ENCODE measurements around the gene HAUS1.
A peak's percentile ranks its signal among the peaks of the same experiment; 100 is the strongest.
"Not testable (repeated sequence)": the region's sequence is repeated elsewhere in the genome, so short reads cannot be mapped to it uniquely, and the experiment has no call there.

HAUS1 gene

GRCh38 chr18:46095532-46095931 is 8.7 kb upstream of the HAUS1 start:
- no peak for DNase-seq

GRCh38 chr18:46096651-46097300 is 7.4 kb upstream of the HAUS1 start:
- no peak for DNase-seq

DNA sequence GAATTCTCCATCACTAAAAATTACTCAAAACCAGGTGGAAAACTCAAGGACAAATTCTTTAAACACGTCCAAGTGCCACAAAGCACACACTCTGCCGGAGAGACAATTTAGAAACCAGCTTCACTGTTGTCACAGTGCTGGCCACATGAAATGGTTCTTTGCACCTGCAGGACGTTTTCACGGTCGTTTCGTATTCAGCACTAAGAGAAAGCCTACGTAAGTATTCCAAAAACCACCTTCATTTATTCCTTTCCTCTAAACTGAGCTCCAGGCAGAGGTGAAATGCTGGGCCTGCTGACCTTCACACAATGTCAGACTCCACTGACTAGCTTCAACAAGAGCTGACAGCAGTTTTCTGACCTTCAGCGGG is 6.8 kb upstream of the HAUS1 start:
- DNase-seq = no peak

- DNase-seq = peak; percentile 68
Measured at GRCh38 chr18:46097801-46098615, 6.2 kb upstream of the HAUS1 start, which contains the start of gene ATP5F1A. Gene ATP5F1A, minus strand, starts transcription at chr18:46098296. Its CDS starts 65 bp downstream, at chr18:46098231.

DNA sequence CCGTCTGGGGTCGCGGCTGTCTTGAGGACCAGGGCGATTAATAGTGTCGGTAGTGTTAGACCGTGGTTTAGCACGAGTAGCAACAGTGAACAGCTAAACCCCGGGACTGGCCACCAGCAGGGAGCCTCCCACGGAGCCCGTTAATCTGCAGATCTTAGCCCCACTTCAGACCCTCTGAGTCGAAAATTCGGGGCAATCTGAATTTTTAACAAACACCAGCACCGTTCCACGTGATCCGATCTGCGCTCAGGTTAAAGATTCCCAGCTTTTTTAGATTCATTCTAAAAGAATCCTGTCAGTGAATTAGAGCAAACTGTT is 5.6 kb upstream of the HAUS1 start:
- no peak for DNase-seq

- no peak for DNase-seq
Measured at GRCh38 chr18:46099463-46099862, 4.7 kb upstream of the HAUS1 start.

- no peak for DNase-seq
Measured at GRCh38 chr18:46109386-46109785, 5.2 kb downstream of the HAUS1 start.

- DNase-seq = no peak
Measured at GRCh38 chr18:46110406-46110805, 6.2 kb downstream of the HAUS1 start.

- DNase-seq = no peak
Measured at GRCh38 chr18:46113751-46114150, 9.6 kb downstream of the HAUS1 start.

GRCh38 chr18:46126625-46127024 is 22.4 kb downstream of the HAUS1 start:
- DNase-seq = not testable (repeated sequence)

GRCh38 chr18:46130061-46130460 is 25.9 kb downstream of the HAUS1 start:
- DNase-seq = no peak

- DNase-seq = not testable (repeated sequence)
Measured at GRCh38 chr18:46130549-46130948, 26.4 kb downstream of the HAUS1 start.

DNA sequence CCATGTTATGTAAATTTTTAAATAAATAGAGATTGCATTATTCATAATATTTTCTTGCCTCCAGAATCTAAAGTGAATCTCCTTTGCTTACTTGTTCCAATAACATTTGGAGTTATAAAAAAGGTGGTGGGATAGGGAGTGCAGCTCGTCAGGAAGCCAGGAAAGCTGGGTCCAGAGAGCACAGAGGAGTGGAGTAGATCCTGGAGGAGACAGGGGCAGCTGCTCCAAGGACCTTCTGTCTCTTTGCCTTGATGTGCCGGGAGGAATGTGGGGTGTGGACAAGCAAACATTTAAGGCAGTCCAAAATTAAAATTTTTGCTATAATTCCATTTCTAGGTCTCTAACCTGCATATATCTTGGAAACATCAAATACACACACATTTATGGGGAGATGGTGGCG is 29.3 kb downstream of the HAUS1 start:
- DNase-seq = no peak

- no peak for DNase-seq
Measured at GRCh38 chr18:46134920-46135675, 30.9 kb downstream of the HAUS1 start.

- DNase-seq = no peak
Measured at GRCh38 chr18:46140173-46140572, 36.0 kb downstream of the HAUS1 start.

DNA sequence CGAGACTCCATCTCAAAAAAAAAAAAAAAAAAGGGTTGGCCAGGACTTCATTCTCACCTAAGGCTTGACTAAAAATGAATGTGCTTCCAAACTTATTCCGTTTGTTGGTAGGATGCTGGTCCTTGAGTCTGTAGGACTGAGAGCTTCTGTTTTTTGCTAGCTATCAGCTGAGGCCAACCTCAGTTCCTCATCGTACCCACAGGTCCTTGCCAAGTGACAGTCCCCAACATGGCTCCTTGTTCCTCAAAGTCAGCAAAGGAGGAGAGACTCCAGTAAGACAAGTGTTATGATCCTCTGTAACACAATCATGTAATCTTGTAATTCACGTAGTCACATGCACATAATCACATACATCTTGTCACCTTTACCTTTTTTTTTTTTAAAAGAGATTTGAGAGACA is 37.0 kb downstream of the HAUS1 start:
- DNase-seq = no peak

GRCh38 chr18:46148810-46149209 is 44.6 kb downstream of the HAUS1 start:
- DNase-seq = peak; percentile 9

- DNase-seq = no peak
Measured at GRCh38 chr18:46152436-46152807, 48.2 kb downstream of the HAUS1 start.

DNA sequence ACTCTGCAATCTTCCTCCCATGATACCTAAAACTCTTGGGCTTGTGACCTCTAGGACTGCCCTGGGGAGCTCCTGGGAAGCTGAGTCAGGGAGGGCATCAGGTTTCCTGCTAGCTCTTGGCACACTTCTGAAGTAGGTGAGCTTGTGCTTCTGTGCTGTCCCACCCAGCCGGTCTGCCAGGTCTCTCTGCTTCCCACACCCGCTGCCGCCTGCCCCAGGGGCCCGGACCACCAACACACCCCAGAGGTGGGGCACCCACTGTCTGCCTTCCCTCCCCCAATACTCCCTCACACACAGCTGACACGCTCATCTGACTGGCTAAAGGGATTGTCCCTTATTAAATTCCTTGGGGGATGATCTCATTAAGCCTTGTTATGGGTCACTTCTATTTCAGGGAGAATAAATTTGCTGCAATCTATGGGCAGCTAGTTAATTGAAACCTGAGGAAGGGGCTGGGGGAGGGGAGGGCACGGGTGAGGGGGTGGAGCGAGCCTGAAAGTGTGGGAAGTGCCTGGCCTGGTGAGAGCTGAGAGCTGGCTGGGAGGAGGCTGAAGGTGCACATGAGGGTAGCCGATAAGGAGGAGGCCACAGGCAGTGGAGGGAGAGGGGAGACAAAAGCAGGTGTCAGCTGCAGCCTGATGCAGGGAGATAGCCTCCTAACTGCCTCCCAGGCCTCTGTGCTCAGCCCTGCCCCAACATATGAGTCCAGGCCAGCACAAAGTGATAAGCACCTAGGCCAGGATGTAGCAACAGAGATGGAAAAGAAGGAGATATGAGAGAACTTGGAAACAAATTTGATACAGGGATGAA is 48.8 kb downstream of the HAUS1 start:
- peak; percentile 43 for DNase-seq

DNA sequence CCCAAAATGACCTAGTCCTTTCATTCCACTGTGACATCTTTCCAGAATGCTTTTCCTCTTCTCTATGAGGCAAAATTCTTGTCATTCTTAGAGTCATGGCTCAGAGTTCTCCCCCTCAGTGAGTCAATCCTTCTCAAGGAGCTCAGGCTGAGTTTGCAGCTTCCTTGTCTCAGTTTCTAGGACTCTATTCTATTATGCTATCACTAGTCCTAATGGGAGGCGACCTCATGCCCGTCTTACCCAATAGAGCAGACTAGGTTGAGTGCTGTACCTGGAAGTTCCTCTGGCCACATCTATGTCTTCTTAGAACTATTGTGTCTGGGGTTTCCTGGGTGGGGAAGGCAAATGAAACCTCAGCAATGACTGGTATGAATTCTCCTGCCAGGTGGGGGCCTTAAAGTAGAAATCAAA is 51.5 kb downstream of the HAUS1 start:
- peak; percentile 87 for DNase-seq

DNA sequence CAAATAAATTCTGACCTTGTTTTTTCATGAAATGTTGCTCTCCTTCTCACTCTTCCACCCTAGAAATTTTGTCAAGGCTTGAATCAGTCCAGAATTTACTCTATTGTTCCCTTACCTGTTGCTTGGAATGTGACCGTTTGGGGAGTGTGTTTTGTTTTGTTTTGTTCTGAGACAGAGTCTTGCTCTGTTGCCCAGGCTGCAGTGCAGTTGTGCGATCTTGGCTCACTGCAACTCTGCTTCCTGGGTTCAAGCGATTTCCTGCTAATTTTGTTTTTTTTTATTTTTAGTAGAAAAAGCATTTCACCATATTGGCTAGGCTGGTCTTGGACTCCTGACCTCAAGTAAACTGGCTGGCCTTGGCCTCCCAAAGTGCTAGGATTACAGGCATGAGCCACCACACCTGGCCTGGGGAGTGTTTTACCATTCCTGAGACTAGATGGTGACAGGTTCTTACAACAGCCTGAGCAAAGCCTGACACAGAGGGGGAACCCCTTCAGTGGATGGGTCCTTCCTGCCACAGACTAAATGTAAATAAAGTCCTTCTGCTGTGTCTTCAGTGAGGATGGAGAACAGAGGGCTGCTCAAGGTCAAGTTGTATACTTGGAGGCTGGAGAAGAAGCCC is 52.0 kb downstream of the HAUS1 start:
- no peak for DNase-seq

DNA sequence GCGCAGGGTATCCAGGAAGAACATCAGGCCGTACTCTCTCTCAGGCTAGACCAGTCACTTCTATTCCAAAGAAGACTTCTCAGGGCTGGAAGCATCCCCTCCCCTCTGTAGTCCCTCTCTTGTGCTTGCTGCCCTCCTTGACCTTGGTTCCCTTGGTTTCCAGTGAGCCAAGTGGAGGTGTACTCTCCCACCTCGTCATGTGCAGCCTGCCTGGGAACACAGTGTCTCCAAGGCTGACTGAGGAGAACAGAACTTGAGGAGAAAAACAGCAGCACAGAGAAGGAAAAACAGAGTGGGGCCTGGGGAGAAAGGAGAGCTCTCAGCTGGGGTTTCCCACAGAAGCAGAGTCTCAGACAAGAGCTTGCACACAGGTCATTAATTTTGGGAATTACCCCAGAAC is 52.7 kb downstream of the HAUS1 start:
- DNase-seq = no peak

DNA sequence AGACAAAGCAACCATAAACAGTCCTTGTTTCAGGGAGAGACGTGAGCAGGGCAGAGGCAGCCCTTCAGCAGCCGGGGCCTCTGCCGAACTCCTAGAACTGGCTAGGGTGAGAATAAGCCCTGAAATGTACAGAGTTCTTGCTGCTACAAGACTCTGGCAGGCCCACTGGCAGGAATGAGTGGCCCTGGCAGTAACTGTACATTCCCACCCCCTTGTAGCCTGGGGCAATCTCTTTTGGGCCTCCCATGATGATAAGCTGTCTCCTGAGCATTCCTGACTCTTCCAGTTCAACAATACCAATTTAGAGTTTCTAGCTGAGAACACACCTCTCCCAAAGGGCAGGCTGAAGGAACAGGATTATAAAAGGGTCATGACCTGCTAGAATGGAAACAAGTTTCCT is 54.3 kb downstream of the HAUS1 start:
- peak; percentile 77 for DNase-seq

Measured in NCI-H226 (cell line).